ENCODE results near the gene PLA1A.
A peak's percentile ranks its signal among the peaks of the same experiment; 100 is the strongest.

The PLA1A gene

DNA sequence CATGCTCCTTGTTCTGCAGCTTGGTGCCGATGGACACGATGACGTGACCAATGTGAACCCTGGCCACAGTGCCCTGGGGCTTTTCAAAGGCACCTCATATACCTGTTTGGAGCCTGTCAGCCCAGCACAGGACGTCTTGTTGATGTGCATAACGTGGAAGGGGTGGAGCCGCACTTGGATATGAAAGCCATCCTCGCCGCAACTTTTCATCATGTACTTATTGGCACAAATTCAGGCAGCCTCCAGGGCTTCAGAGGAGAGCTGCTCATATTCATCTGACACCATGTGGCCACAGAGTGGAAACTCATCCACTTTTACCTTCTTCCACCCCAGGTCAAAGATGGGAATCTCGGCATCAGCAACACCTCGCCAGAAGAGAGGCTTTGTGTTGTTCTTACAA lies 38.0 kb downstream of the PLA1A start:
- no peak overlapping the region for H3K27ac Mint-ChIP-seq
- no peak for ATAC-seq
- peaks cover 10% of the 10 kb centered on the region in 2 donors for H3K9me3 Mint-ChIP-seq
- H3K4me1 Mint-ChIP-seq: peaks cover 30% of the 10 kb centered on the region
- DNase-seq: no peak
- no peak overlapping the region for H3K4me3 Mint-ChIP-seq
- peaks cover 12% of the 10 kb centered on the region for H3K27me3 Mint-ChIP-seq

DNA sequence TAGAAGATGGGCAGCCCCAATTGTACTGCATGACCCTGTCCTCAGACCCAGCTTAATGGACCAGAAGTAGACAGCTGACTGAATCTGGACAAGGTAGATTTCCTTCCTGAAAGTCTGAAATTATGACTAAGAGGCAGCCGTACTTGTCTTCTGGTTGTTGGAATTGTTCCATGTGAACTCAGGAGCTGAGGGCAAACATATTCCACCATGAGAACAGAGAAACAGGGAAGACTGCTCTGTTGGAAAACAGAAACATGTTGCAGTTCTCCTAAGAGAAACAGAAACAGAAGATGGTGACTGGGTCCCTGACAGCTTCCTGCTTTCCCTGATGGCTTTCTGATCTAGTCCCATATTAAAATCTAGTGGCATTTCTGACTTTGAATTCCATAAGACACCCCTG lies 38.6 kb downstream of the PLA1A start:
- Mint-ChIP-seq H3K27me3 (peaks cover 12% of the 10 kb centered on the region), H3K27ac (no peak overlapping the region), H3K9me3 (peaks cover 10 to 12% of the 10 kb centered on the region in 2 donors), H3K4me3 (no peak overlapping the region), H3K4me1 (peaks cover 30% of the 10 kb centered on the region)
- DNase-seq: no peak
- no peak for ATAC-seq

DNA sequence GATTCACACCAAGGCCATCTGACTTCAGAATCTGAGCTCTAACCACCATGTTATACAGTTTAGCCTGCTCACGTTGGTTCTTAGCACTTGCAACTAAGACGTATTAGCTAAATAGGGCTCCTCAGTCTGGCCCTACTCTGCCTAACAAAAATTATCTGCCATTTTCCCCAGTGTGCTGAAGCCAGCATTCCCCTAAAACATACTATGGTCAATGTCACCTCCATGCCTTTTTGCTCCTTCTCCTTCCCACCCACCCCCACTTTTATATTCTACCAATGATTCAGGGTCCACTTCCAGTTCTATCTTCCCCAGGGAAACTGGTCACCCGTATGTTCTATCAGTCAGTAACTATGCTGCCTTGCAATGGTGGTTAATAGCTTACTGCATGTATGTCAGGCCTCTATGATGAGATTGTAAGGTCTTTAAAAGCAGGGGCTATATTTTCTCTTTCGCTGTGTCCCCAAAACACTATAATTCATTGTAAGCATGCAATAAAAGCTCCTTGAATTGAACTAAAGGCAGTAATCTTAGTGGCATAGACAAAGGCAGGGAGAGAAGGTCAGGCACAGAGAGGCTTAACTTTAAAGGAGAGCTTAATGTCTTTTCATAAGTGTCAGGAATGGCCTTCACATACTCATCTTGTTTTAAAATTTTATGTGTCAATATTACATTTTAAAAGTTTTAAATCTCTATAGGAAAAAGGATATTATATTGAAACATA lies 39.4 kb downstream of the PLA1A start:
- Mint-ChIP-seq H3K4me3 (no peak overlapping the region), H3K27me3 (peaks cover 12% of the 10 kb centered on the region), H3K4me1 (peaks cover 30% of the 10 kb centered on the region), H3K9me3 (peaks cover 10 to 14% of the 10 kb centered on the region in 2 donors), H3K27ac (no peak overlapping the region)
- DNase-seq (no peak), ATAC-seq (no peak)

GRCh38 chr3:119637679-119638477 lies 40.2 kb downstream of the PLA1A start:
- H3K9me3 Mint-ChIP-seq: peaks cover 10 to 14% of the 10 kb centered on the region in 2 donors
- H3K4me3 Mint-ChIP-seq: peak overlapping the region; percentile 64 to 70
- ATAC-seq (peak; percentile 50), DNase-seq (peak; percentile 10 to 31)
- peaks cover 38% of the 10 kb centered on the region for H3K4me1 Mint-ChIP-seq
- peak overlapping the region; percentile 98 to 99 for H3K27ac Mint-ChIP-seq
- H3K27me3 Mint-ChIP-seq: peaks cover 4% of the 10 kb centered on the region

- H3K9me3 Mint-ChIP-seq: peaks cover 10 to 14% of the 10 kb centered on the region in 2 donors
- peak overlapping the region; percentile 13 to 30 for H3K4me3 Mint-ChIP-seq
- H3K4me1 Mint-ChIP-seq: peaks cover 48% of the 10 kb centered on the region
- peak in 1 of 2 donors; percentile 28 for DNase-seq
- peak overlapping the region; percentile 98 to 99 for H3K27ac Mint-ChIP-seq
- ATAC-seq: peak; percentile 11
- no peaks in the 10 kb centered on the region for H3K27me3 Mint-ChIP-seq
Measured at GRCh38 chr3:119639494-119640350, 42.0 kb downstream of the PLA1A start.

DNA sequence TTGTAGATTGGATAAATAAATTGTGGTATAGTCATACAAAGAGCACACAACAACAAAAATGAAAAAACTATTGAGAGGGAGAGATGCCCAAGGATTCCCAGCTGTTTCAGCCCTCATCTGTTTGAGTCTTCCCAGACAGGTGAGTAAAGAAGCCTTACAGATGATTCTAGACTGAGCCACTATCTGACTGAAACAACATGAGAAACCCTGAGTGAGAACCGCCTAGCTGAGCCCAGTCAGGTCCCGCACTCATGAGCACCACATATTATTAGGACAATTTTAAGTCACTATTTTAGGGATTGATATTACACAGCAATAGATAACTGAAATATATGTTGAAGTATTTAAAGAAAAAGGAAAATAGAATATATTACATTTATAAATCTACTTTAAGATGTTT lies 43.7 kb downstream of the PLA1A start:
- no peak for ATAC-seq
- no peak overlapping the region for H3K27ac Mint-ChIP-seq
- H3K4me3 Mint-ChIP-seq: no peak overlapping the region
- peaks cover 10 to 14% of the 10 kb centered on the region in 2 donors for H3K9me3 Mint-ChIP-seq
- DNase-seq: no peak
- no peaks in the 10 kb centered on the region for H3K27me3 Mint-ChIP-seq
- H3K4me1 Mint-ChIP-seq: peaks cover 48% of the 10 kb centered on the region

DNA sequence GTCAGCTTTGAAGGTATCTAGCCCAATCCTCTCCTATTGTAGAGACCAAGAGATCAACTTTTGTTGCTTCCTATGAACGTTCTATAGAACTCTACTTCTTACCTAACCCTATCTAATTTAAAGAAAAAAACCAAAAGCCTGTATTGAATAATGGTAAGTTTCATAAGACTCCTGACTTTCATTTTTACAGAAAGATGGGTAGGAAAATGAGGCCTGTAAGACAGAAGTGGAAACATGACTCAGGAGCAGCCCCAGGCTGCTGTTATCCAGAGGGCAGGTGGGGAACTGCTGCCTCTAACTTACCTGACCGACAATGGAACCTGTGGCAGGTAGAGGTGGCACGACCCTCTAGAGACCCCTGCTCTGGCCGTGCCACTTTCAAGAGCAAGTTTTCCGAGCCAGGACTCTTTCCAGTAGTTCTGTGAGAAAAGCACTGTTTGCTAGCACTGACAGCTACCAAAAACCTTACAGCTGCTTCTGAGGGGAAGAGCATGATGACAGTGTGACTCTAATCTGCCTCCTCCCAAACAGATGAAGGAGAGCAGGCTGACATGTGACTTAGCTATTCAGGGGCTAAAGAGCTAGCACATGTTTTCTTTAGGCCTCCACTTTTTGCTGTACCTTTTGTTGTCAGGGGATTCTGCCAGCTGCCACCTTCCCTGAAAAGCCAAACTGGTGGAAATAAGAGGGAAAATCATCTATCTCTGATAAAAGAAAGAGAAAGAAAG lies 45.2 kb downstream of the PLA1A start:
- H3K9me3 Mint-ChIP-seq: peaks cover 10 to 14% of the 10 kb centered on the region in 2 donors
- no peak overlapping the region for H3K4me3 Mint-ChIP-seq
- H3K27ac Mint-ChIP-seq: peak overlapping the region; percentile 51 to 62
- peaks cover 43% of the 10 kb centered on the region for H3K4me1 Mint-ChIP-seq
- no peaks in the 10 kb centered on the region for H3K27me3 Mint-ChIP-seq
- no peak for ATAC-seq
- no peak for DNase-seq

GRCh38 chr3:119643528-119643927 lies 45.8 kb downstream of the PLA1A start:
- peaks cover 37% of the 10 kb centered on the region for H3K4me1 Mint-ChIP-seq
- H3K4me3 Mint-ChIP-seq: no peak overlapping the region
- H3K9me3 Mint-ChIP-seq: peaks cover 10 to 14% of the 10 kb centered on the region in 2 donors
- H3K27ac Mint-ChIP-seq: peak overlapping the region in 1 of 2 donors; percentile 53
- no peak for ATAC-seq
- no peak for DNase-seq
- H3K27me3 Mint-ChIP-seq: no peaks in the 10 kb centered on the region

- Mint-ChIP-seq H3K27me3 (no peaks in the 10 kb centered on the region), H3K4me3 (no peak overlapping the region), H3K4me1 (peaks cover 27% of the 10 kb centered on the region), H3K27ac (no peak overlapping the region), H3K9me3 (peaks cover 8 to 13% of the 10 kb centered on the region in 2 donors)
- DNase-seq (no peak), ATAC-seq (no peak)
Measured at GRCh38 chr3:119644481-119644880, 46.8 kb downstream of the PLA1A start.

DNA sequence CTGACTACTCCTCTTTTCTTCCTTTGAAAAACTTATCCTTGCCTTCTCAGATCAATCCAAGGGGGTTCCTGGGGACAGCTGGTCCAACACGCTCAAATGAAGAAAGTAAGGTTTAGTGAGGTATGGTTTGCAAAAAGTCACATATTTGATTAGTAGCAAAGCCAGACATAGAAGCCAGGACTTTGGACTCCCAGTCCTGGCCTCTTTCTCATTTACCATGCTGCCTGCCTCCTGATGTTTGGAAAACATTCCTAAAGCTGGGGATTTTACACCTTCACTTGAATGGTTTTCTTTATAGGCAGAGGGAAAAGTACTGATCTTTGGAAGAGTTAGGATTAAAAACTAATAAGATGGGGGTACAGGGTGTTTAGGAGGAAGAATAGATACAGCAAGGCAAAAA lies 48.1 kb downstream of the PLA1A start:
- peaks cover 0 to 4% of the 10 kb centered on the region in 2 donors for H3K9me3 Mint-ChIP-seq
- DNase-seq (no peak), ATAC-seq (no peak)
- peaks cover 18% of the 10 kb centered on the region for H3K4me1 Mint-ChIP-seq
- H3K27me3 Mint-ChIP-seq: no peaks in the 10 kb centered on the region
- no peak overlapping the region for H3K4me3 Mint-ChIP-seq
- H3K27ac Mint-ChIP-seq: peak overlapping the region in 1 of 2 donors; percentile 47

GRCh38 chr3:119647171-119647570 lies 49.5 kb downstream of the PLA1A start:
- Mint-ChIP-seq H3K9me3 (no peaks in the 10 kb centered on the region), H3K27me3 (no peaks in the 10 kb centered on the region), H3K4me3 (no peak overlapping the region), H3K4me1 (peaks cover 17% of the 10 kb centered on the region), H3K27ac (no peak overlapping the region)
- no peak for DNase-seq
- no peak for ATAC-seq

DNA sequence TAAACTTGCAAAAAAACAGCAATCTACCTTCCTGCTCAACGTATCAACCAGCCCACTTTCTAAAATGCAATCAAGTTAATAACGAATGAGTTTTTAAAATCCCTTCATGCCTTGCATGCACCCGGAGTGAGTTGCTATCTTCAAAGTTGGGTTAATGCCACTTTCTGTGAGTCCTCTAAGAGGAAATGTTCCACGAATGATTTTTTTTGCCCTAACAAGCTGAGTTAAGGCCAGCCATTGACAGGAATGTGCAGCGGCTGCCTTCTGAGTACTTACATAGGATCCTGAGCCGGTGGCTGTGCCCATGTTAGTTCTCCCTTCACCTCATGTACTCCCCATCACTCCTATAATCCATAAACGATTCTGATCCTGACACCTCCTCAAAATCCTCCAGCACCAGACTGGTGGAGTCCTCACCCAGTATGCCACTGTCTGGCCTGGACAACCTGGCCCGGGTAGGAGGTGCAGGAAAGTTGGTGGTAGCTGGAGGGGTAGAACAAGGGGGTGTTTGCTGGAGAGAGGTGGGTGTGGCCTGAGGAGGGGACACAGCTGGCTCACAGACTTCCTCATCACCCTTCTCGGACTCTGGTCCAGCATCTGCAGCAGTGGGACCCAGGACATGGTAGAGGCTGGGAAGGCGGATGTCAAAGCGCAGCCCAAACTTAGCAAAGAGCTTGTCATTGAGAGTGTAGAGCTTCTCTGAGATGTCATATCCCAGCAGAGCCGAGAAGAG lies 50.3 kb downstream of the PLA1A start:
- ATAC-seq: no peak
- no peaks in the 10 kb centered on the region for H3K9me3 Mint-ChIP-seq
- H3K4me1 Mint-ChIP-seq: peaks cover 8% of the 10 kb centered on the region
- no peaks in the 10 kb centered on the region for H3K27me3 Mint-ChIP-seq
- no peak for DNase-seq
- H3K27ac Mint-ChIP-seq: peak overlapping the region in 1 of 2 donors; percentile 14
- no peak overlapping the region for H3K4me3 Mint-ChIP-seq

DNA sequence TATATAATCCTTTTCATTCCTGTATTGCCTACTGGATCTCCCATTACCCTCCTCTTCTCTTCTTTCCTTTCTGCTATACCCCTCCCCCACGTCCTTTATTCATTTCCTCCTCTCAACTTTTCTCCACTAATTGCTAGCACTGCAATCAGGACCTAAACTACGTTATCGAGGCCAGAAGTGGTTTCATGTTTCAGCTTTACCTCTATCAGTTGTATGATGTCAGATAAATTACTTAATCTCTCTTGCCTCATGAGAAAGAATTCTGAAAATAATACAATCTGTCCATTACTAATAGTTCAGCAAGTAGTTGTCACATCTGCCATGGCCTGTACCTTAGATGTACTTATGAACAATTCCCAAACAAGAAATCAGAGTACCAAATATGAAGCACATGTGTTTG lies 52.1 kb downstream of the PLA1A start:
- no peak overlapping the region for H3K27ac Mint-ChIP-seq
- no peaks in the 10 kb centered on the region for H3K4me1 Mint-ChIP-seq
- no peaks in the 10 kb centered on the region for H3K9me3 Mint-ChIP-seq
- ATAC-seq (no peak), DNase-seq (no peak)
- H3K4me3 Mint-ChIP-seq: no peak overlapping the region
- H3K27me3 Mint-ChIP-seq: no peaks in the 10 kb centered on the region

DNA sequence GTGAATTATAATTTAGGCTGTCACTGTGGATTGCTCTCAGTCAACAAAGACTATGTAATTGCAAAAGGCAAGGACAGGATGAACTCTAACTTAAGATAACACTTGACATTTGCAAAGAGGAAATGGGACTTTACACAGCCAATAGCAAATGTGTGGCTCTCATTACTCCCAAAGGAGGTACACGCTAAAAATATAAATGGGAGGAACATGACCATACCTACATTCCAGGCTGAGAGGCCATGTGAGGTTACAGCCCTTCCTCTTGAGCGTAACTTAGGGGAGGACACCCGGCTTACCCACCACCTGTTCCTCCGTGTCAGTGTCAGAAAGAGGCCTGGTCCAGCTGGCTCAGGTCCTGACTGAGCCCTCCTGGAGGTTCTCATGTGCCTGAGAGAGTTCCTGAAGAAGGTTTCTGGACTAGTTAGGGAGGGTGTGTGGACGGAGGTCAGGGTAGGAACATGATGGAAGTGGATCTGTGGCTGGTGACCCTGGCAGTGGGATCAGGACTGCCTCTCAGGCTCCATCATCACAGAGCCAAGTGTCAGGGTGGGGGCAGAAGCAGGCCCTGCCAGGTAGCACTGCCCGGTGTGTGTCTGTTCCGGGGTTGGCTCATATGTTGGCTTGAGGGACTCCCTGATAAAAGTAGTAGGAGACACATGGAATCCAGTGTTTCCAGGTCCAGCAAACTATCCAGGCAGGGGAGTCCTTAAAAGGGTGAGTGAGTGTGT lies 54.8 kb downstream of the PLA1A start:
- peak overlapping the region in 1 of 2 donors; percentile 36 for H3K27ac Mint-ChIP-seq

More for the DNA sequence above, 54.8 kb downstream of the PLA1A start:
- H3K9me3 Mint-ChIP-seq: no peaks in the 10 kb centered on the region
- DNase-seq (no peak), ATAC-seq (no peak)
- H3K4me1 Mint-ChIP-seq: no peaks in the 10 kb centered on the region
- H3K4me3 Mint-ChIP-seq: no peak overlapping the region
- H3K27me3 Mint-ChIP-seq: no peaks in the 10 kb centered on the region
